Mucosa of rectum (tissue), 2 donors: Measurements from ENCODE around the gene LMAN1L.

ENCODE experiments used
- H3K27ac ChIP-seq, 2 donors: one replicate each; pipeline ENCODE4 v1.7.0; 2013; ENCODE audit warnings: inconsistent platforms in 2 of 2, low read depth in 2 of 2, low read length in 2 of 2
- H3K27me3 ChIP-seq, 2 donors: one replicate each; pipeline ENCODE4 v1.7.0; 2013; ENCODE audit warnings: low read length in 2 of 2; ENCODE audit not compliant: control insufficient read depth in 2 of 2, insufficient read depth in 2 of 2
- H3K36me3 ChIP-seq, 2 donors: one replicate each; pipeline ENCODE4 v1.7.0; 2013; ENCODE audit warnings: low read length in 2 of 2; ENCODE audit not compliant: control insufficient read depth in 2 of 2, insufficient read depth in 2 of 2
- H3K4me1 ChIP-seq, 2 donors: one replicate each; pipeline ENCODE4 v1.7.0; 2013; ENCODE audit warnings: low read length in 2 of 2, mild to moderate bottlenecking in 1 of 2; ENCODE audit not compliant: control insufficient read depth in 2 of 2, insufficient read depth in 2 of 2
- H3K4me3 ChIP-seq, 2 donors: one replicate each; pipeline ENCODE4 v1.7.0; 2013; ENCODE audit warnings: low read length in 2 of 2
- H3K9ac ChIP-seq, 2 donors: one replicate each; pipeline ENCODE4 v1.7.0; 2013; ENCODE audit warnings: low read length in 2 of 2, low read depth in 1 of 2, mild to moderate bottlenecking in 1 of 2
- H3K9me3 ChIP-seq, 2 donors: one replicate each; pipeline ENCODE4 v1.7.0; 2013; ENCODE audit warnings: low read length in 2 of 2; ENCODE audit not compliant: control insufficient read depth in 2 of 2
- donor health status: healthy.
- donor health status: Normal muscosa, but diverticular disease.

LMAN1L gene

GRCh38 chr15:74836846-74837245, 24.2 kb downstream of the LMAN1L start:
- Histone ChIP-seq H3K27ac (no peak overlapping the region), H3K4me1 (peaks cover 19 to 25% of the 10 kb centered on the region in 2 donors), H3K9ac (no peak overlapping the region), H3K36me3 (peaks cover 14 to 43% of the 10 kb centered on the region in 2 donors), H3K4me3 (no peak overlapping the region), H3K9me3 (no peaks in the 10 kb centered on the region), H3K27me3 (no peaks in the 10 kb centered on the region)

GRCh38 chr15:74837482-74838136, 25.0 kb downstream of the LMAN1L start:
- Histone ChIP-seq H3K36me3 (peaks cover 14 to 43% of the 10 kb centered on the region in 2 donors), H3K4me1 (peaks cover 17 to 25% of the 10 kb centered on the region in 2 donors), H3K27ac (no peak overlapping the region), H3K9me3 (no peaks in the 10 kb centered on the region), H3K9ac (no peak overlapping the region), H3K4me3 (no peak overlapping the region), H3K27me3 (no peaks in the 10 kb centered on the region)

GRCh38 chr15:74838137-74838516, 25.5 kb downstream of the LMAN1L start:
- no peaks in the 10 kb centered on the region for H3K9me3 ChIP-seq
- no peaks in the 10 kb centered on the region for H3K27me3 ChIP-seq
- H3K4me3 ChIP-seq, result no peak overlapping the region
- H3K4me1 ChIP-seq, result peaks cover 13 to 21% of the 10 kb centered on the region in 2 donors
- H3K9ac ChIP-seq, result no peak overlapping the region
- H3K27ac ChIP-seq, result no peak overlapping the region
- H3K36me3 ChIP-seq, result peaks cover 14 to 43% of the 10 kb centered on the region in 2 donors

- peaks cover 14 to 43% of the 10 kb centered on the region in 2 donors for H3K36me3 ChIP-seq
- peaks cover 21 to 25% of the 10 kb centered on the region in 2 donors for H3K4me1 ChIP-seq
- no peak overlapping the region for H3K4me3 ChIP-seq
- H3K27ac ChIP-seq, result no peak overlapping the region
- no peaks in the 10 kb centered on the region for H3K27me3 ChIP-seq
- no peaks in the 10 kb centered on the region for H3K9me3 ChIP-seq
- H3K9ac ChIP-seq, result no peak overlapping the region
These were observed 26.3 kb downstream of the LMAN1L start for GRCh38 chr15:74838746-74839525.

GRCh38 chr15:74839526-74840395, 27.1 kb downstream of the LMAN1L start:
- Histone ChIP-seq H3K27ac (no peak overlapping the region), H3K36me3 (peaks cover 19 to 50% of the 10 kb centered on the region in 2 donors), H3K9ac (no peak overlapping the region), H3K4me3 (no peak overlapping the region), H3K27me3 (no peaks in the 10 kb centered on the region), H3K9me3 (no peaks in the 10 kb centered on the region), H3K4me1 (peaks cover 23 to 29% of the 10 kb centered on the region in 2 donors)

GRCh38 chr15:74840851-74841775, 28.5 kb downstream of the LMAN1L start:
- H3K36me3 ChIP-seq, result peaks cover 22 to 57% of the 10 kb centered on the region in 2 donors
- H3K27me3 ChIP-seq, result no peaks in the 10 kb centered on the region

GRCh38 chr15:74841891-74842373, 29.3 kb downstream of the LMAN1L start:
- Histone ChIP-seq H3K36me3 (peaks cover 22 to 54% of the 10 kb centered on the region in 2 donors), H3K4me1 (peaks cover 23 to 27% of the 10 kb centered on the region in 2 donors), H3K4me3 (peak overlapping the region; percentile 88 to 90), H3K9ac (peak overlapping the region; percentile 80 to 91), H3K27me3 (no peaks in the 10 kb centered on the region), H3K27ac (no peak overlapping the region), H3K9me3 (no peaks in the 10 kb centered on the region)

More at GRCh38 chr15:74840851-74841775, 28.5 kb downstream of the LMAN1L start:
- Histone ChIP-seq H3K27ac (no peak overlapping the region), H3K4me1 (peaks cover 23 to 27% of the 10 kb centered on the region in 2 donors), H3K9me3 (no peaks in the 10 kb centered on the region), H3K4me3 (peak overlapping the region in 1 of 2 donors; percentile 88), H3K9ac (no peak overlapping the region)

- no peaks in the 10 kb centered on the region for H3K9me3 ChIP-seq
- H3K27ac ChIP-seq, result peak within 1 kb of the TSS; percentile 85 to 90
- H3K9ac ChIP-seq, result peak within 1 kb of the TSS; percentile 80 to 91
- peaks cover 23 to 27% of the 10 kb centered on the region in 2 donors for H3K4me1 ChIP-seq
- no peaks in the 10 kb centered on the region for H3K27me3 ChIP-seq
- peaks cover 30 to 58% of the 10 kb centered on the region in 2 donors for H3K36me3 ChIP-seq
- H3K4me3 ChIP-seq, result peak within 1 kb of the TSS; percentile 88 to 90
These were observed 30.2 kb downstream of the LMAN1L start, which contains the start of gene ULK3 for GRCh38 chr15:74842581-74843444. Gene ULK3 (minus strand): TSS chr15:74843156. CDS start chr15:74843105, 51 bp downstream.
